ENCODE data around the gene PCBP4. TPM values are rescaled to one million over a fixed set of nuclear protein-coding genes. Genes with fewer than 3 reads are reported as not detected.

PCBP4 gene
- total RNA-seq, 2 experiments from 2014 or later: 2.0 to 12.5 TPM

- Histone ChIP-seq H3K4me3 (ENCODE audit: low read depth, low read length, poor library complexity, severe bottlenecking) (no peak overlapping the region), H3K4me1 (ENCODE audit: insufficient read depth, low read length, poor library complexity, severe bottlenecking) (peaks cover 10% of the 10 kb centered on the region), H3K79me2 (ENCODE audit: insufficient read depth, low read depth, low read length) (no peaks in the 10 kb centered on the region), H3K9me2 (ENCODE audit: insufficient read depth, low read length) (no peaks in the 10 kb centered on the region), H2AFZ (ENCODE audit: low read length) (no peak overlapping the region), H3K9me3 (ENCODE audit: low read length) (no peaks in the 10 kb centered on the region), H3K27ac (ENCODE audit: low read depth, low read length, poor library complexity, severe bottlenecking) (no peak overlapping the region), H4K20me1 (ENCODE audit: insufficient read depth, low read length) (no peaks in the 10 kb centered on the region), H3K4me2 (ENCODE audit: low read length) (no peak overlapping the region), H3K36me3 (ENCODE audit: insufficient read depth, low read length) (no peaks in the 10 kb centered on the region)
- intact Hi-C loops (cut with micrococcal nuclease; ENCODE audit: unreplicated experiment): no loop called here
- TF ChIP-seq EZH2phosphoT487 (IDR thresholded peaks at IDR 0.05; ENCODE audit: borderline replicate concordance, low read depth, low read length): no peak
- TF ChIP-seq CTCF (conservative IDR thresholded peaks at IDR 0.05; ENCODE audit: low read length): no peak
- POLR2A ChIA-PET: no interaction called here
- BruUV-seq (replicated peaks): no TSS peak
- DNase-seq (ENCODE audit: low spot score): no peak
- CTCF ChIA-PET (ENCODE audit: unreplicated experiment): no interaction called here
These were observed 2.7 kb downstream of the PCBP4 start for GRCh38 chr3:51964521-51964920.

- H3K9me2 ChIP-seq (ENCODE audit: insufficient read depth, low read length): no peaks in the 10 kb centered on the region
- no peaks in the 10 kb centered on the region for H4K20me1 ChIP-seq (ENCODE audit: insufficient read depth, low read length)
- no peak for DNase-seq (ENCODE audit: low spot score)
- H3K4me2 ChIP-seq (ENCODE audit: low read length): no peak overlapping the region
- no peaks in the 10 kb centered on the region for H3K9me3 ChIP-seq (ENCODE audit: low read length)
- peaks cover 10% of the 10 kb centered on the region for H3K4me1 ChIP-seq (ENCODE audit: insufficient read depth, low read length, poor library complexity, severe bottlenecking)
- ChIA-PET POLR2A (no interaction called here), CTCF (ENCODE audit: unreplicated experiment) (interaction anchor here (0.6 kb wide), 1 partner anchor 1184 kb away, joined by 3 read pairs; no protein-coding TSS in a partner anchor)
- intact Hi-C loops (cut with micrococcal nuclease; ENCODE audit: unreplicated experiment): no loop called here
- no peak for TF ChIP-seq EZH2phosphoT487 (IDR thresholded peaks at IDR 0.05; ENCODE audit: borderline replicate concordance, low read depth, low read length)
- no peak for TF ChIP-seq CTCF (conservative IDR thresholded peaks at IDR 0.05; ENCODE audit: low read length)
- H3K4me3 ChIP-seq (ENCODE audit: low read depth, low read length, poor library complexity, severe bottlenecking): no peak overlapping the region
- no peak overlapping the region for H3K27ac ChIP-seq (ENCODE audit: low read depth, low read length, poor library complexity, severe bottlenecking)
- no TSS peak for BruUV-seq (replicated peaks)
- H2AFZ ChIP-seq (ENCODE audit: low read length): no peak overlapping the region
- H3K36me3 ChIP-seq (ENCODE audit: insufficient read depth, low read length): no peaks in the 10 kb centered on the region
- no peaks in the 10 kb centered on the region for H3K79me2 ChIP-seq (ENCODE audit: insufficient read depth, low read depth, low read length)
These were observed 3.3 kb downstream of the PCBP4 start for GRCh38 chr3:51963951-51964451.

- no peak for TF ChIP-seq CTCF (conservative IDR thresholded peaks at IDR 0.05; ENCODE audit: low read length)
- TF ChIP-seq EZH2phosphoT487 (IDR thresholded peaks at IDR 0.05; ENCODE audit: borderline replicate concordance, low read depth, low read length): no peak
- no peak for DNase-seq (ENCODE audit: low spot score)
- H2AFZ ChIP-seq (ENCODE audit: low read length): no peak overlapping the region
- ChIA-PET CTCF (ENCODE audit: unreplicated experiment) (interaction anchor here (0.6 to 1.5 kb wide), 2 partner anchors 11 to 1185 kb away, joined by 3 to 4 read pairs; partner anchors contain the start of gene ABHD14B), POLR2A (no interaction called here)
- H3K4me3 ChIP-seq (ENCODE audit: low read depth, low read length, poor library complexity, severe bottlenecking): no peak overlapping the region
- H3K9me3 ChIP-seq (ENCODE audit: low read length): no peaks in the 10 kb centered on the region
- no peaks in the 10 kb centered on the region for H3K9me2 ChIP-seq (ENCODE audit: insufficient read depth, low read length)
- no peaks in the 10 kb centered on the region for H3K79me2 ChIP-seq (ENCODE audit: insufficient read depth, low read depth, low read length)
- H4K20me1 ChIP-seq (ENCODE audit: insufficient read depth, low read length): no peaks in the 10 kb centered on the region
- BruUV-seq (replicated peaks): no TSS peak
- H3K36me3 ChIP-seq (ENCODE audit: insufficient read depth, low read length): no peaks in the 10 kb centered on the region
- no peak overlapping the region for H3K27ac ChIP-seq (ENCODE audit: low read depth, low read length, poor library complexity, severe bottlenecking)
- no peak overlapping the region for H3K4me2 ChIP-seq (ENCODE audit: low read length)
- peaks cover 4% of the 10 kb centered on the region for H3K4me1 ChIP-seq (ENCODE audit: insufficient read depth, low read length, poor library complexity, severe bottlenecking)
- intact Hi-C loops (cut with micrococcal nuclease; ENCODE audit: unreplicated experiment): no loop called here
These were observed 4.3 kb downstream of the PCBP4 start for GRCh38 chr3:51962854-51963530.
